ENCODE data around the gene RAN. TPM values are rescaled to one million over a fixed set of nuclear protein-coding genes. Genes with fewer than 3 reads are reported as not detected.
"Not testable (repeated sequence)": the region's sequence is repeated elsewhere in the genome, so short reads cannot be mapped to it uniquely, and the experiment has no call there.

Gene RAN
- total and polyA plus RNA-seq, 4 donors: 158 to 304 (median 221) TPM

- H3K27ac ChIP-seq (ENCODE audit: low read depth in 1 of 2, low read length in 2 of 2): no peak overlapping the region
- intact Hi-C loops (cut with DNase I): no loop called here
- ATAC-seq (ENCODE audit: low FRiP score): no peak
- no peak overlapping the region for H3K4me3 ChIP-seq (ENCODE audit: low read length in 2 of 2)
- H3K4me1 ChIP-seq (ENCODE audit: control insufficient read depth in 1 of 2, insufficient read depth in 2 of 2, low read length in 2 of 2): no peaks in the 10 kb centered on the region
- WGBS, 2 donors: 67 to 68% methylated on average over 17 of the region's 17 CpGs
- no peak for DNase-seq
- H3K27me3 ChIP-seq (ENCODE audit: control insufficient read depth in 1 of 2, insufficient read depth in 2 of 2, low read length in 1 of 2): no peaks in the 10 kb centered on the region
- peaks cover 2% of the 10 kb centered on the region in 2 donors for H3K36me3 ChIP-seq (ENCODE audit: control insufficient read depth in 1 of 2, insufficient read depth in 2 of 2, low read length in 1 of 2)
- no peaks in the 10 kb centered on the region for H3K9me3 ChIP-seq (ENCODE audit: control insufficient read depth, low read length)
These were observed 8.0 kb downstream of the RAN start for GRCh38 chr12:130879781-130880389.

GRCh38 chr12:130880411-130880885, 8.6 kb downstream of the RAN start:
- H3K4me3 ChIP-seq (ENCODE audit: low read length in 2 of 2): no peak overlapping the region
- H3K27ac ChIP-seq (ENCODE audit: low read depth in 1 of 2, low read length in 2 of 2): no peak overlapping the region
- no peaks in the 10 kb centered on the region for H3K4me1 ChIP-seq (ENCODE audit: control insufficient read depth in 1 of 2, insufficient read depth in 2 of 2, low read length in 2 of 2)
- intact Hi-C loops (cut with DNase I): no loop called here
- no peaks in the 10 kb centered on the region for H3K9me3 ChIP-seq (ENCODE audit: control insufficient read depth, low read length)
- peaks cover 0 to 2% of the 10 kb centered on the region in 2 donors for H3K36me3 ChIP-seq (ENCODE audit: control insufficient read depth in 1 of 2, insufficient read depth in 2 of 2, low read length in 1 of 2)
- ATAC-seq (ENCODE audit: low FRiP score) (no peak), DNase-seq (no peak)
- 33% methylated on average over 10 of the region's 10 CpGs for WGBS, 2 donors
- no peaks in the 10 kb centered on the region for H3K27me3 ChIP-seq (ENCODE audit: control insufficient read depth in 1 of 2, insufficient read depth in 2 of 2, low read length in 1 of 2)

DNA sequence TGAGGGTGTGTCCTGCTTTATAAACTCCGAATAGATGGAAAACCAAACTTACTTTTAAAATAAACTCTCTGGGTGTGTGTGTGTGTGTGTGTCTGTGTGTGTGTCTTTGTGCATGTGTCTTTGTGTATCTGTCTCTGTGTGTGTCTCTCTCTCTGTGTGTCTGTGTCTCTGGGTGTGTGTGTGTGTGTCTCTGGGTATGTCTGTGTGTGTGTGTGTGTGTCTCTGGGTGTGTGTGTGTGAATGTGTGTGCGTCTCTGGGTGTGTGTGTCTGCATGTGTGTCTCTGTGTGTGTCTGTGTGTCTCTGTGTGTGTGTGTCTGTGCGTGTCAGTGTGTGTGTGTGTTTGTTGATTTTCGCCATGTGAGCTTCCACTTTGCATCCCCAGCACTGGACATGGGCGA, 9.2 kb downstream of the RAN start:
- DNase-seq (no peak), ATAC-seq (ENCODE audit: low FRiP score) (no peak)
- Histone ChIP-seq H3K36me3 (ENCODE audit: control insufficient read depth in 1 of 2, insufficient read depth in 2 of 2, low read length in 1 of 2) (peaks cover 0 to 2% of the 10 kb centered on the region in 2 donors), H3K27ac (ENCODE audit: low read depth in 1 of 2, low read length in 2 of 2) (no peak overlapping the region), H3K9me3 (ENCODE audit: control insufficient read depth, low read length) (no peaks in the 10 kb centered on the region), H3K4me3 (ENCODE audit: low read length in 2 of 2) (no peak overlapping the region), H3K4me1 (ENCODE audit: control insufficient read depth in 1 of 2, insufficient read depth in 2 of 2, low read length in 2 of 2) (no peaks in the 10 kb centered on the region), H3K27me3 (ENCODE audit: control insufficient read depth in 1 of 2, insufficient read depth in 2 of 2, low read length in 1 of 2) (no peaks in the 10 kb centered on the region)
- intact Hi-C loops (cut with DNase I): no loop called here
- 88% methylated on average over 5 of the region's 5 CpGs for WGBS, 2 donors

DNA sequence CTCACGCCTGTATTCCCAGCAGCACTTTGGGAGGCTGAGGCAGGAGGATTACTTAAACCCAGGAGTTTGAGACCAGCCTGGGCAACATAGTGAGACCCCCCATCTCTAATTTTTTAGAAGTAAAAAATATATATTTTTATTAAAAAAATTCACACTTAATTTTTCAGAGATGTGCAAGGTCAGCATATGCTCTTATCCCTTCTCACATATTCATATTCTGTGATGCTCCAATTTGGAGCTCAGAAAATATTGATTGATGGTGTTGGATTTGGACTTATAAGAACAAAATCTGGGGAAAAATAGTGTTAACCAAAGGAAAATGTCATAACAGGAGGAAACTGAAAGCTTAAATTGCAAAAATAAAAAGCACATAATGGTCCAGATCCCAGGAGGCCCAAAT, 9.7 kb downstream of the RAN start:
- Histone ChIP-seq H3K36me3 (ENCODE audit: control insufficient read depth in 1 of 2, insufficient read depth in 2 of 2, low read length in 1 of 2) (peaks cover 0 to 2% of the 10 kb centered on the region in 2 donors), H3K27me3 (ENCODE audit: control insufficient read depth in 1 of 2, insufficient read depth in 2 of 2, low read length in 1 of 2) (no peaks in the 10 kb centered on the region), H3K9me3 (ENCODE audit: control insufficient read depth, low read length) (no peaks in the 10 kb centered on the region), H3K4me1 (ENCODE audit: control insufficient read depth in 1 of 2, insufficient read depth in 2 of 2, low read length in 2 of 2) (no peaks in the 10 kb centered on the region), H3K4me3 (ENCODE audit: low read length in 2 of 2) (no peak overlapping the region), H3K27ac (ENCODE audit: low read depth in 1 of 2, low read length in 2 of 2) (no peak overlapping the region)
- no peak for ATAC-seq (ENCODE audit: low FRiP score)
- intact Hi-C loops (cut with DNase I): no loop called here
- WGBS, 2 donors: 89 to 94% methylated on average over 1 of the region's 1 CpG
- DNase-seq: no peak

DNA sequence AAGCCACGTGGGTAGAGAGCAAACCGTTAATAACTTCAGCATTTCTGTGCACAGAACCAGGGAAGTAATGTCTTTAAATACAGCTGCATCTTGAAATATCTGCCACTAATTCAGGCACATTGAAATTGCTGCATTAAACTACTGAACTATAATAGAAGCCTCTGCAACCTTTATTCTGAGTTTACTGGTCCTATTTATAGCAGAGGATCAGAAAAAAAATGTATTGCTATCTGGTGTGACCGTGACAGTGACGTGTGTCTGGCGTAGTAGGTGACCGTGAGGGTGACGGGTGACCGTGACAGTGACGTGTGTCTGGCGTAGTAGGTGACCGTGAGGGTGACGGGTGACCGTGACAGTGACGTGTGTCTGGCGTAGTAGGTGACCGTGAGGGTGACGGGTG, 15.3 kb downstream of the RAN start:
- H3K4me3 ChIP-seq (ENCODE audit: low read length in 2 of 2); H3K27me3 ChIP-seq (ENCODE audit: control insufficient read depth in 1 of 2, insufficient read depth in 2 of 2, low read length in 1 of 2); H3K4me1 ChIP-seq (ENCODE audit: control insufficient read depth in 1 of 2, insufficient read depth in 2 of 2, low read length in 2 of 2); DNase-seq; ATAC-seq (ENCODE audit: low FRiP score); H3K27ac ChIP-seq (ENCODE audit: low read depth in 1 of 2, low read length in 2 of 2); H3K9me3 ChIP-seq (ENCODE audit: control insufficient read depth, low read length); intact Hi-C loops (cut with DNase I); H3K36me3 ChIP-seq (ENCODE audit: control insufficient read depth in 1 of 2, insufficient read depth in 2 of 2, low read length in 1 of 2): not testable (repeated sequence)
- WGBS, 2 donors: 79 to 84% methylated on average over 9 to 10 of the region's 17 CpGs

DNA sequence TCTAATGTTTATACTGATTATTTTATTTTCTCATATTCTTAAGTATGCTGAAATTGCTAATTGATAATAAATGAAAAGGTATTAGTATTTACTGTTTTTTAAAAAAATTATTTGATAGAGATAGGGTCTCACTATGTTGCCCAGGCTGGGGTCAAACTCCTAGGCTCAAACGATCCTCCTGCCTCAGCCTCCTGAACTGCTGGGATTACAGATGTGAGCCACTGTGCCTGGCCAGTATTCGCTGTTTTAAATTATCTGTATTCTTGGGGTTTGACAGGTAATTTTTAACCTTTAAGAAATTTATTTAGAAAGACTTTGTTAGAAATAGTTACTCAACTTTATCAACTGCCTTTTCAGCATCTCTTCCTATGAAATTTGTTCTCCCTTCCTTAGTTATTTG, 32.2 kb downstream of the RAN start:
- intact Hi-C loops (cut with DNase I): no loop called here
- H3K36me3 ChIP-seq (ENCODE audit: control insufficient read depth in 1 of 2, insufficient read depth in 2 of 2, low read length in 1 of 2): no peaks in the 10 kb centered on the region
- H3K9me3 ChIP-seq (ENCODE audit: control insufficient read depth, low read length): no peaks in the 10 kb centered on the region
- H3K4me1 ChIP-seq (ENCODE audit: control insufficient read depth in 1 of 2, insufficient read depth in 2 of 2, low read length in 2 of 2): no peaks in the 10 kb centered on the region
- no peak overlapping the region for H3K27ac ChIP-seq (ENCODE audit: low read depth in 1 of 2, low read length in 2 of 2)
- no peak overlapping the region for H3K4me3 ChIP-seq (ENCODE audit: low read length in 2 of 2)
- DNase-seq (no peak), ATAC-seq (ENCODE audit: low FRiP score) (no peak)
- 66 to 76% methylated on average over 2 of the region's 2 CpGs for WGBS, 2 donors
- no peaks in the 10 kb centered on the region for H3K27me3 ChIP-seq (ENCODE audit: control insufficient read depth in 1 of 2, insufficient read depth in 2 of 2, low read length in 1 of 2)

DNA sequence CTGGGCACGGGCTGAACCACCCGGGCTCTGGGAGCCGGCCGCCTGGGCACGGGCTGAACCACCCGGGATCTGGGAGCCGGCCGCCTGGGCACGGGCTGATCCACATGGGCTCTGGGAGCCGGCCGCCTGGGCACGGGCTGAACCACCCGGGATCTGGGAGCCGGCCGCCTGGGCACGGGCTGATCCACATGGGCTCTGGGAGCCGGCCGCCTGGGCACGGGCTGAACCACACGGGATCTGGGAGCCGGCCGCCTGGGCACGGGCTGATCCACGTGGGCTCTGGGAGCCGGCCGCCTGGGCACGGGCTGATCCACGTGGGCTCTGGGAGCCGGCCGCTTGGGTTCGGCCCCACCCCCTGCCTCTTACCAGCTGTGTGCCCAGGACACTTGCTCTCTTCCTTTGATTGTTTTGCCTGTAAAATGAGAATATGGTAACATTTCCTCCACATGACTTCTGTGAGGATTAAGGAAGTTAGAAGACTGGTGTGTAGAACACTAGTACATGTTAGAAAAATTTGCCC, 33.1 kb downstream of the RAN start:
- H3K36me3 ChIP-seq (ENCODE audit: control insufficient read depth in 1 of 2, insufficient read depth in 2 of 2, low read length in 1 of 2); H3K9me3 ChIP-seq (ENCODE audit: control insufficient read depth, low read length); H3K27me3 ChIP-seq (ENCODE audit: control insufficient read depth in 1 of 2, insufficient read depth in 2 of 2, low read length in 1 of 2); DNase-seq; intact Hi-C loops (cut with DNase I); ATAC-seq (ENCODE audit: low FRiP score); H3K27ac ChIP-seq (ENCODE audit: low read depth in 1 of 2, low read length in 2 of 2); H3K4me1 ChIP-seq (ENCODE audit: control insufficient read depth in 1 of 2, insufficient read depth in 2 of 2, low read length in 2 of 2); H3K4me3 ChIP-seq (ENCODE audit: low read length in 2 of 2): not testable (repeated sequence)
- WGBS, 2 donors: 93 to 96% methylated on average over 26 to 31 of the region's 31 CpGs

DNA sequence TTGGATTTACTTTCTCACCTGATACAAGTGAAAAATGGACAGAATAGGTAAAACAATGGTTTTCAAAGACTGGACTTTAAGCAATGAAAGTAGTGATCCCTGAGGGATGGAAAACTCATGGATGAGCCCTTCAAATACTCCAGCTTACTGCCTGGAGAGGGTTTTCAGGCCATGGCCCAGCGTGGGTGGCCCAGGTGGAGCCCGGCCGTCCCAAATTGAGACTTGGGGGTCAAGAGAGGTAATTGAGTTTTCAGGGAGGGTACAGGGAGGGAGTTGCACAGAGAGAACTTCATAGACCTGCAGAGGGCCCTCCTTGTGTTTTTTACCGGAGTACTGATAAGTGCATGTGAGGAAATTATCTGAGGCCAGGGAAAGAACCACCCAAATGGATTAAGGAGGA, 37.2 kb downstream of the RAN start:
- Histone ChIP-seq H3K9me3 (ENCODE audit: control insufficient read depth, low read length) (no peaks in the 10 kb centered on the region), H3K27ac (ENCODE audit: low read depth in 1 of 2, low read length in 2 of 2) (no peak overlapping the region), H3K27me3 (ENCODE audit: control insufficient read depth in 1 of 2, insufficient read depth in 2 of 2, low read length in 1 of 2) (no peaks in the 10 kb centered on the region), H3K4me3 (ENCODE audit: low read length in 2 of 2) (no peak overlapping the region), H3K36me3 (ENCODE audit: control insufficient read depth in 1 of 2, insufficient read depth in 2 of 2, low read length in 1 of 2) (no peaks in the 10 kb centered on the region), H3K4me1 (ENCODE audit: control insufficient read depth in 1 of 2, insufficient read depth in 2 of 2, low read length in 2 of 2) (no peaks in the 10 kb centered on the region)
- intact Hi-C loops (cut with DNase I): no loop called here
- DNase-seq (no peak), ATAC-seq (ENCODE audit: low FRiP score) (no peak)
- 85 to 92% methylated on average over 4 of the region's 4 CpGs for WGBS, 2 donors

- WGBS, 2 donors: 0 to 41% methylated on average over 1 of the region's 1 CpG
- intact Hi-C loops (cut with DNase I): no loop called here
- no peak overlapping the region for H3K4me3 ChIP-seq (ENCODE audit: low read length in 2 of 2)
- H3K27ac ChIP-seq (ENCODE audit: low read depth in 1 of 2, low read length in 2 of 2): no peak overlapping the region
- DNase-seq (no peak), ATAC-seq (ENCODE audit: low FRiP score) (no peak)
- no peaks in the 10 kb centered on the region for H3K9me3 ChIP-seq (ENCODE audit: control insufficient read depth, low read length)
- no peaks in the 10 kb centered on the region for H3K36me3 ChIP-seq (ENCODE audit: control insufficient read depth in 1 of 2, insufficient read depth in 2 of 2, low read length in 1 of 2)
- no peaks in the 10 kb centered on the region for H3K27me3 ChIP-seq (ENCODE audit: control insufficient read depth in 1 of 2, insufficient read depth in 2 of 2, low read length in 1 of 2)
- no peaks in the 10 kb centered on the region for H3K4me1 ChIP-seq (ENCODE audit: control insufficient read depth in 1 of 2, insufficient read depth in 2 of 2, low read length in 2 of 2)
These were observed 39.3 kb downstream of the RAN start for GRCh38 chr12:130911193-130911592.
